ENCODE data around the gene ZSWIM9. TPM values are rescaled to one million over a fixed set of nuclear protein-coding genes. Genes with fewer than 3 reads are reported as not detected.
"Not testable (repeated sequence)": the region's sequence is repeated elsewhere in the genome, so short reads cannot be mapped to it uniquely, and the experiment has no call there.

Gene ZSWIM9
- total and polyA plus RNA-seq, 9 donors: 3.2 to 11.9 (median 7.5) TPM

DNA sequence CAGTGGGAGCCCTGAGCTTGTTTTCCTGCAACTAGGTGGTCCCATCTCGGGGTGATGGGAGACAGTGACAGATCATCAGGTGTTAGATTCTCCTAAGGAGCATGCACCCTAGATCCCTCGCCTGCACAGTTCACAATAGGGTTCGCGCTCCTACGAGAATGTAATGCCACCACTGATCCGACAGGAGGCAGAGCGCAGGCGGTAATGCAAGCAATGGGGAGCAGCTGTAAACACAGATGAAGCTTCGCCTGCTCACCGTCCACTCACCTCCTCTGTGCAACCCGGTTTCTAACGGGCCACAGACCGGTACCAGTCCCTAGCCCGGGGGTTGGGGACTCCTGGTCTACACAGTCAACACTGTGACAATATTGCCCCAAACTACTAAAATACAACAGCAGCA is 46.5 kb downstream of the ZSWIM9 start:
- TF ChIP-seq, protein P1, sequence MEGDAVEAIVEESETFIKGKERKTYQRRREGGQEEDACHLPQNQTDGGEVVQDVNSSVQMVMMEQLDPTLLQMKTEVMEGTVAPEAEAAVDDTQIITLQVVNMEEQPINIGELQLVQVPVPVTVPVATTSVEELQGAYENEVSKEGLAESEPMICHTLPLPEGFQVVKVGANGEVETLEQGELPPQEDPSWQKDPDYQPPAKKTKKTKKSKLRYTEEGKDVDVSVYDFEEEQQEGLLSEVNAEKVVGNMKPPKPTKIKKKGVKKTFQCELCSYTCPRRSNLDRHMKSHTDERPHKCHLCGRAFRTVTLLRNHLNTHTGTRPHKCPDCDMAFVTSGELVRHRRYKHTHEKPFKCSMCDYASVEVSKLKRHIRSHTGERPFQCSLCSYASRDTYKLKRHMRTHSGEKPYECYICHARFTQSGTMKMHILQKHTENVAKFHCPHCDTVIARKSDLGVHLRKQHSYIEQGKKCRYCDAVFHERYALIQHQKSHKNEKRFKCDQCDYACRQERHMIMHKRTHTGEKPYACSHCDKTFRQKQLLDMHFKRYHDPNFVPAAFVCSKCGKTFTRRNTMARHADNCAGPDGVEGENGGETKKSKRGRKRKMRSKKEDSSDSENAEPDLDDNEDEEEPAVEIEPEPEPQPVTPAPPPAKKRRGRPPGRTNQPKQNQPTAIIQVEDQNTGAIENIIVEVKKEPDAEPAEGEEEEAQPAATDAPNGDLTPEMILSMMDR (IDR thresholded peaks at IDR 0.05): no peak
- TF ChIP-seq POLR2A (IDR thresholded peaks at IDR 0.05) (no peak), EP300 (IDR thresholded peaks at IDR 0.05) (no peak)
- 80 to 88% (median 80%) methylated on average over 14 of the region's 14 CpGs for WGBS, 3 donors
- intact Hi-C loops (cut with DNase I): no loop called here
- Histone ChIP-seq H3K9me3 (no peaks in the 10 kb centered on the region), H3K27me3 (no peaks in the 10 kb centered on the region), H3K36me3 (no peaks in the 10 kb centered on the region), H3K27ac (no peak overlapping the region), H3K4me3 (no peak overlapping the region), H3K4me1 (ENCODE audit: insufficient read depth) (no peaks in the 10 kb centered on the region)
- DNase-seq: no peak

DNA sequence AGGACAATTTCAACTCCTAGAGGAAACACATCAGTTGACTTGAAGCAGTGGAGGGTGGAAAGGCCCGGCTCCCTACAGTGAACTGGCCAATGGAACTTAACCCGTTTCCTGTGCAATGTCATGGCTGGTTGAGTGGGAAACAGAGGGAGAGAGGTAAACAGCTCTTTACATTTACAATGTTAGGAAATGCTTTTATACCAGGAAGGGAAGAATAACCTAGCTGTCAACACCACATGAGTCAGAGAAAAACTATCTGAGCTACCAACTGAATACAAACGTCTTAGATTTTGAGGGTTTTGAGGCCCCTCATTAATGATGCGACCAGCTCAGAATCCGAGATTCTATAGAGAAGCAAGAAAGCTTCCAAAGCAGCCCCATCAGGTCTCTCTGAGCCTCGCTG is 48.5 kb downstream of the ZSWIM9 start:
- no peaks in the 10 kb centered on the region for H3K27me3 ChIP-seq
- intact Hi-C loops (cut with DNase I): no loop called here
- no peak overlapping the region for H3K4me3 ChIP-seq
- TF ChIP-seq EP300 (IDR thresholded peaks at IDR 0.05) (no peak), POLR2A (IDR thresholded peaks at IDR 0.05) (no peak)
- TF ChIP-seq, protein P1 (IDR thresholded peaks at IDR 0.05): no peak
- no peak overlapping the region for H3K27ac ChIP-seq
- no peak for DNase-seq
- no peaks in the 10 kb centered on the region for H3K9me3 ChIP-seq
- no peaks in the 10 kb centered on the region for H3K4me1 ChIP-seq (ENCODE audit: insufficient read depth)
- 88 to 92% (median 88%) methylated on average over 6 of the region's 6 CpGs for WGBS, 3 donors
- H3K36me3 ChIP-seq: no peaks in the 10 kb centered on the region

DNA sequence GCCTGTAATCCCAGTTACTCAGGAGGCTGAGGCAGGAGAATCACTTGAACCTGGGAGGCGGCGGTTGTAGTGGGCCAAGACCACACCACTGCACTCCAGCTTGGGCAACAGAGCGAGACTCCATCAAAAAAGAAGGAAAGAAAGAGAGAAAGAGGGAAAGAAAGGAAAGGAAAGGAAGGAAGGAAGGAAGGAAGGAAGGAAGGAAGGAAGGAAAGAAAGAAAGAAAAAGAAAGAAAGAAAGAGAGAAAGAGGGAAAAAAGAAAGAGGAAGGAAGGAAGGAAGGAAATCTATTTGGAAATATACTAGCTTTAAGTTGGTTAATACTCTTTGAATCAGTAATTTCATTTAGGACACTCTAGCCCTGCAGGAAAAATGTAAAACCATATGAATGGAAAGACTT is 50.3 kb downstream of the ZSWIM9 start:
- WGBS, 3 donors: 95 to 100% (median 96%) methylated on average over 3 of the region's 3 CpGs
- intact Hi-C loops (cut with DNase I); H3K4me3 ChIP-seq; H3K27ac ChIP-seq; H3K4me1 ChIP-seq (ENCODE audit: insufficient read depth); H3K27me3 ChIP-seq; DNase-seq; H3K36me3 ChIP-seq; H3K9me3 ChIP-seq: not testable (repeated sequence)

DNA sequence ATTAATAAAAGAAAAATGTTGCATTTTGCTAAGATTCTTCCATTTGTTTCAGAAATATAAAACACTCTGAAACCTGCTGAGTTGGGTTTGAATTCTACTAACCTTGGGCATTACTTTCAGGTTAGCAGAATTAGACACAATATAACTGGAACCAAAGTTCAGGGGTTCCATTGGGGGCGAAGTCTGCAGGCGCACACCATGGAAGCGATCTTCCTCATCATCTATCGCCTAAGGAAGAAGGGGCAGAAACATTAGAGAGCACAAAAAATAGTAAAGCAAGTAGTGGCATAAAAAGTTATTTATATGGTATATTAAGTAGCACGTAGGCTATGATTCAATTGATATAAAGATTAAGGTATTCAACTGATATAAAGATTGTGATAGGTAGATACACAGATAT is 51.1 kb downstream of the ZSWIM9 start:
- Histone ChIP-seq H3K9me3 (no peaks in the 10 kb centered on the region), H3K4me3 (no peak overlapping the region), H3K4me1 (ENCODE audit: insufficient read depth) (no peaks in the 10 kb centered on the region), H3K27ac (no peak overlapping the region), H3K27me3 (no peaks in the 10 kb centered on the region), H3K36me3 (no peaks in the 10 kb centered on the region)
- intact Hi-C loops (cut with DNase I): no loop called here
- DNase-seq: no peak
- WGBS, 3 donors: 95 to 97% (median 97%) methylated on average over 5 of the region's 5 CpGs
- TF ChIP-seq EP300 (IDR thresholded peaks at IDR 0.05): no peak
- TF ChIP-seq, protein P1 (IDR thresholded peaks at IDR 0.05): no peak
- TF ChIP-seq POLR2A (IDR thresholded peaks at IDR 0.05): no peak

DNA sequence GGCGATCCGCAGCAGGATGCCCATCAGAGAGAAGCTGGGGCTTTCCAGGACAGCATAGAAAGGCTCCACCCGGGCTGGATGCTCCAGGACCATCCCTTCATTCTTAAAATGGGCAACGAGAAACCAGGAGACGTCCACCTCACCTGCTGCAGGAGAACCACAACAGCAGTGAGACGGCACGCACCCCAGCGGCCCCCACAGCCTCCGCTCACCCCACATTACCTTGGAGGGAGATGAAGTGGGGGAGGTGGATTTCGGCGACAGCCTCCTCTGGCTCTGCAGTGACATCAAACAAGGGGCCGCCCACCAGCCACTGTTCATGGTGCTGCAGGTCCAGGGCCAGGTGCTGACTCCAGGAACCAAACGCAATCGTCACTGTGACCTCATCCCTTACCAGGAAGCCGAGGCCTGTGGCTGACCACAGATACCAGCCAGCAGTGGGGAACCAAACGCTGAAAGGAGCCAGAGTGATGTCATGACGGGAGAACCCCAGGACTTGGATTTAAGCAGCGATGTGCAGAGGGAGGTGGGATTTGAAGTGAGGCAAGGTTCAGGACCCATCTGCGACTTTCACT is 60.2 kb downstream of the ZSWIM9 start:
- H3K27me3 ChIP-seq: no peaks in the 10 kb centered on the region
- no peaks in the 10 kb centered on the region for H3K4me1 ChIP-seq (ENCODE audit: insufficient read depth)
- TF ChIP-seq POLR2A (IDR thresholded peaks at IDR 0.05) (no peak), EP300 (IDR thresholded peaks at IDR 0.05) (no peak)
- TF ChIP-seq, protein P1 (IDR thresholded peaks at IDR 0.05): no peak
- H3K27ac ChIP-seq: no peak overlapping the region
- 83 to 89% (median 86%) methylated on average over 19 of the region's 19 CpGs for WGBS, 3 donors
- H3K4me3 ChIP-seq: no peak overlapping the region
- H3K9me3 ChIP-seq: no peaks in the 10 kb centered on the region
- no peak for DNase-seq
- H3K36me3 ChIP-seq: no peaks in the 10 kb centered on the region
- intact Hi-C loops (cut with DNase I): no loop called here
